Activated CD4-positive, alpha-beta T cell treated with anti-CD3 and anti-CD28 coated beads, Interleukin-2, amount 10 ng/mL, durations not matched to agents 7 days and 5 days (primary cell): ENCODE results near the gene CSAD. TPM values are rescaled to one million over a fixed set of nuclear protein-coding genes. Genes with fewer than 3 reads are reported as not detected.
"Not testable (repeated sequence)": the region's sequence is repeated elsewhere in the genome, so short reads cannot be mapped to it uniquely, and the experiment has no call there.

Source experiments
- CTCF ChIA-PET: fragments of 350-600 bp; sonication (Branson Sonifier 250); formaldehyde crosslinking; loops from one replicate; lab custom pipeline; 2021; ENCODE audit warnings: antibody characterized with exemption; lab: Charles Lee
- POLR2A ChIA-PET: fragments of 350-600 bp; sonication (Branson Sonifier 250); formaldehyde crosslinking; loops from one replicate; lab custom pipeline; 2021; ENCODE audit warnings: antibody characterized with exemption; lab: Charles Lee
- DNase-seq: peaks from one replicate; pipeline ENCODE4 v3.0.0-alpha.2; 2020
- H3K27ac Mint-ChIP-seq: one replicate; pipeline ENCODE4 v1.8.0; 2021; ENCODE audit warnings: mild to moderate bottlenecking, moderate library complexity, mixed read lengths
- H3K27me3 Mint-ChIP-seq: one replicate; pipeline ENCODE4 v1.8.0; 2021; ENCODE audit warnings: mixed read lengths
- H3K36me3 Mint-ChIP-seq: one replicate; pipeline ENCODE4 v1.8.0; 2021; ENCODE audit warnings: low read depth, mixed read lengths
- H3K4me1 Mint-ChIP-seq: one replicate; pipeline ENCODE4 v1.8.0; 2021; ENCODE audit warnings: mixed read lengths
- H3K4me3 Mint-ChIP-seq: one replicate; pipeline ENCODE4 v1.8.0; 2021; ENCODE audit warnings: mild to moderate bottlenecking, moderate library complexity, mixed read lengths
- H3K9me3 Mint-ChIP-seq: one replicate; pipeline ENCODE4 v1.8.0; 2021; ENCODE audit warnings: mixed read lengths
- total RNA-seq, 2 experiments: library from RNA; stranded (reverse); gene quantifications; one replicate each; pipeline ENCODE4 v1.2.3, GENCODE V29; 2021

CSAD gene
- total RNA-seq, 2 experiments from 2014 or later: 33.3 to 34.7 TPM

- DNase-seq: no peak
- Mint-ChIP-seq H3K27ac (no peak overlapping the region), H3K36me3 (peaks cover 2% of the 10 kb centered on the region), H3K9me3 (no peaks in the 10 kb centered on the region), H3K27me3 (no peaks in the 10 kb centered on the region), H3K4me3 (no peak overlapping the region), H3K4me1 (peaks cover 13% of the 10 kb centered on the region)
- CTCF ChIA-PET: interaction anchor here (1.4 to 3.2 kb wide), 2 partner anchors 9 to 12 kb away, joined by 4 to 29 read pairs; partner anchors contain the start of gene CSAD
- POLR2A ChIA-PET: no interaction called here
These were observed 8.4 kb downstream of the CSAD start for GRCh38 chr12:53172352-53172751.

GRCh38 chr12:53171725-53172329 is 8.9 kb downstream of the CSAD start:
- no peaks in the 10 kb centered on the region for H3K27me3 Mint-ChIP-seq
- peak overlapping the region; percentile 52 for H3K27ac Mint-ChIP-seq
- peaks cover 2% of the 10 kb centered on the region for H3K36me3 Mint-ChIP-seq
- ChIA-PET POLR2A (no interaction called here), CTCF (interaction anchor here (1.4 to 3.2 kb wide), 3 partner anchors 9 to 37 kb away, joined by 3 to 29 read pairs (median 4); partner anchors contain the start of gene CSAD)
- H3K9me3 Mint-ChIP-seq: no peaks in the 10 kb centered on the region
- no peak overlapping the region for H3K4me3 Mint-ChIP-seq
- H3K4me1 Mint-ChIP-seq: peaks cover 11% of the 10 kb centered on the region
- DNase-seq: no peak

- ChIA-PET POLR2A (no interaction called here), CTCF (interaction anchor here (0.6 to 3.2 kb wide), 4 partner anchors 11 to 147 kb away, joined by 3 to 29 read pairs (median 3); no protein-coding TSS in a partner anchor)
- no peak for DNase-seq
- Mint-ChIP-seq H3K4me1 (peaks cover 11% of the 10 kb centered on the region), H3K4me3 (no peak overlapping the region), H3K27ac (peak overlapping the region; percentile 52), H3K36me3 (peaks cover 2% of the 10 kb centered on the region), H3K27me3 (no peaks in the 10 kb centered on the region), H3K9me3 (no peaks in the 10 kb centered on the region)
These were observed 9.6 kb downstream of the CSAD start for GRCh38 chr12:53170876-53171724.

- Mint-ChIP-seq H3K27me3 (no peaks in the 10 kb centered on the region), H3K4me1 (peaks cover 4% of the 10 kb centered on the region), H3K4me3 (no peak overlapping the region), H3K9me3 (no peaks in the 10 kb centered on the region), H3K27ac (no peak overlapping the region), H3K36me3 (no peaks in the 10 kb centered on the region)
- CTCF ChIA-PET: interaction anchor here (1.1 to 1.7 kb wide), 2 partner anchors 38 to 148 kb away, joined by 3 read pairs; no protein-coding TSS in a partner anchor
- no peak for DNase-seq
- POLR2A ChIA-PET: no interaction called here
These were observed 10.5 kb downstream of the CSAD start for GRCh38 chr12:53170215-53170614.

GRCh38 chr12:53169644-53170043 is 11.1 kb downstream of the CSAD start:
- Mint-ChIP-seq H3K27ac (no peak overlapping the region), H3K9me3 (no peaks in the 10 kb centered on the region), H3K27me3 (no peaks in the 10 kb centered on the region), H3K36me3 (no peaks in the 10 kb centered on the region), H3K4me3 (no peak overlapping the region), H3K4me1 (no peaks in the 10 kb centered on the region)
- ChIA-PET CTCF (no interaction called here), POLR2A (no interaction called here)
- DNase-seq: no peak

- CTCF ChIA-PET: interaction anchor here (0.6 to 1.0 kb wide), 4 partner anchors 23 to 229 kb away, joined by 3 to 4 read pairs (median 3); no protein-coding TSS in a partner anchor
- DNase-seq: no peak
- H3K4me1 Mint-ChIP-seq: no peaks in the 10 kb centered on the region
- no peaks in the 10 kb centered on the region for H3K9me3 Mint-ChIP-seq
- H3K4me3 Mint-ChIP-seq: no peak overlapping the region
- H3K36me3 Mint-ChIP-seq: peaks cover 2% of the 10 kb centered on the region
- POLR2A ChIA-PET: no interaction called here
- H3K27me3 Mint-ChIP-seq: no peaks in the 10 kb centered on the region
- H3K27ac Mint-ChIP-seq: no peak overlapping the region
These were observed 13.9 kb downstream of the CSAD start for GRCh38 chr12:53166837-53167236.

- not testable (repeated sequence) for H3K4me1 Mint-ChIP-seq, H3K27me3 Mint-ChIP-seq, DNase-seq, H3K4me3 Mint-ChIP-seq, H3K27ac Mint-ChIP-seq, H3K36me3 Mint-ChIP-seq, H3K9me3 Mint-ChIP-seq
- ChIA-PET CTCF (interaction anchor here (0.6 to 5.1 kb wide), 4 partner anchors 9 to 159 kb away, joined by 3 to 33 read pairs (median 16); partner anchors contain the start of genes AAAS, CSAD and ZNF740), POLR2A (interaction anchor here (0.7 kb wide), 1 partner anchor 34 kb away, joined by 4 read pairs; no protein-coding TSS in a partner anchor)
These were observed 17.7 kb downstream of the CSAD start for GRCh38 chr12:53163008-53163407.

GRCh38 chr12:53161119-53161911 is 19.4 kb downstream of the CSAD start:
- CTCF ChIA-PET: interaction anchor here (0.8 to 5.1 kb wide), 11 partner anchors 11 to 160 kb away, joined by 3 to 33 read pairs (median 5); partner anchors contain the start of genes AAAS, CSAD, EIF4B and ZNF740
- no peaks in the 10 kb centered on the region for H3K27me3 Mint-ChIP-seq
- no peak overlapping the region for H3K27ac Mint-ChIP-seq
- H3K9me3 Mint-ChIP-seq: no peaks in the 10 kb centered on the region
- no peak for DNase-seq
- POLR2A ChIA-PET: no interaction called here
- peaks cover 9% of the 10 kb centered on the region for H3K4me1 Mint-ChIP-seq
- peaks cover 2% of the 10 kb centered on the region for H3K36me3 Mint-ChIP-seq
- no peak overlapping the region for H3K4me3 Mint-ChIP-seq

- Mint-ChIP-seq H3K4me3 (no peak overlapping the region), H3K27me3 (no peaks in the 10 kb centered on the region), H3K9me3 (no peaks in the 10 kb centered on the region), H3K36me3 (peaks cover 2% of the 10 kb centered on the region), H3K4me1 (peaks cover 9% of the 10 kb centered on the region), H3K27ac (no peak overlapping the region)
- ChIA-PET CTCF (interaction anchor here (0.7 to 5.1 kb wide), 24 partner anchors 12 to 163 kb away, joined by 3 to 33 read pairs (median 5); partner anchors contain the start of genes AAAS, CSAD, EIF4B and ITGB7), POLR2A (no interaction called here)
- DNase-seq: no peak
These were observed 20.1 kb downstream of the CSAD start for GRCh38 chr12:53160673-53161072.

GRCh38 chr12:53160000-53160399 is 20.7 kb downstream of the CSAD start:
- CTCF ChIA-PET: interaction anchor here (0.7 to 5.1 kb wide), 38 partner anchors 9 to 185 kb away, joined by 3 to 33 read pairs (median 5); partner anchors contain the start of genes AAAS, CSAD, ITGB7 and SOAT2
- Mint-ChIP-seq H3K36me3 (peaks cover 2% of the 10 kb centered on the region), H3K27me3 (no peaks in the 10 kb centered on the region), H3K27ac (peak overlapping the region; percentile 26), H3K4me3 (no peak overlapping the region), H3K4me1 (peaks cover 9% of the 10 kb centered on the region), H3K9me3 (no peaks in the 10 kb centered on the region)
- no peak for DNase-seq
- POLR2A ChIA-PET: no interaction called here

- Mint-ChIP-seq H3K9me3 (no peaks in the 10 kb centered on the region), H3K27ac (peak overlapping the region; percentile 26), H3K27me3 (no peaks in the 10 kb centered on the region), H3K36me3 (peaks cover 2% of the 10 kb centered on the region), H3K4me3 (no peak overlapping the region), H3K4me1 (peaks cover 9% of the 10 kb centered on the region)
- DNase-seq: peak; percentile 93
- ChIA-PET CTCF (interaction anchor here (0.6 to 5.1 kb wide), 38 partner anchors 8 to 186 kb away, joined by 3 to 33 read pairs (median 5); partner anchors contain the start of genes AAAS, CSAD, SOAT2 and SPRYD3), POLR2A (no interaction called here)
These were observed 21.4 kb downstream of the CSAD start for GRCh38 chr12:53159195-53159839.
